Dedifferentiated amniotic fluid mesenchymal stem cell (primary cell): ENCODE results near the gene PPP2R2D.

Experiments
- DNase-seq: peaks from one replicate; pipeline ENCODE4 v3.0.0-alpha.2; 2016; ENCODE audit errors: extremely low spot score

Gene PPP2R2D

DNA sequence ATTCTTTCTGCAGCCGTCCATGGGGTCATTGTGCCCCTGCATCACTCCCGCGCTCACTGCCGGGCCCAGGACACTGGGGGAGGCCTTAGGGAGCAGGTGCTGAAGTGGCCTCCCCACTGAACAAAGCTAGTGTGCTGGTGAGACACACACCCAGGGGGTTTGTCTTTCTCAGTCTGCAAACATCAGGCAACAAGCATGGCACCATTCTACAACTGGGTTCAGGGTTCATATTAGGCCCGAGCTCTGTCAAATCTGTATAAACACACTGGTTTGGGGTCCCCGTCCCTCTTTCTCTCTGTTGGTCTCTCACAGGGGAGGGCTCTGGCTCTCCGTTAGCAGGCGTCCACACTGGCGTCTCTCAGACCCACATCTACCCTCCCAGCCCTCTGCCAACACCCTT is 11.1 kb upstream of the PPP2R2D start:
- no peak for DNase-seq

DNA sequence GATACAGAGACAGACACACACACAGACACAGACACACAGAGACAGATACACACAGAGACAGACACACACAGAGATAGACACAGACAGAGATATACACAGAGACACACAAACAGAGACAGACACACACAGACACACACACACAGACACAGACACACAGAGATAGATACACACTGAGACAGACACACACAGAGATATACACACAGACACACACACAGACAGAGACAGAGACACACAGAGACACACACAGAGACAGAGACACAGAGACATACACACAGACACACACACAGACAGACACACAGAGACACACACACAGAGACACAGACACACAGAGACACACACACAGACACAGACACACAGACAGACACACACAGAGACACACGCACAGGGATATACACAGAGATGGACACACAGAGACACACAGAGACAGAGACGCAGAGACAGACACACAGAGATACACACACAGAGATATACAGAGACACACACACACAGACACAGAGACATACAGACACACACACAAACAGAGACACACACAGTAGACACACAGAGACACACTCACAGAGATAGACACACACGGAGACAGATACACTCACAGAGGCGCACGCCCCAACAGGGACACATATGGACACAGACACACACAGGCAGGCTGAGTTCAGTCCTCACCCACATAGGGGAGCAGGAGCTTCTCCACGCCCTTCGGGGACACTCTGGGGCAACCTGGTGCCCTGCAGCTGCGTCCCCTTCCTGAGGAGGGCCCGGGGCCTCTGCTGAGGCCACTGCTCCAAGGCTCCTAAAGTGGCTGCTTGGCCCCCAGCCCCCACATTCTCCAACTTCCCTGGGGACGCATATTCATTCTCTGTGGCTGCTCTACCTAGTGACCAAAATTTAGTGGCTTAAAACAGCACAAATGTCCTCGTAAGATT is 10.3 kb upstream of the PPP2R2D start:
- DNase-seq, result no peak

DNA sequence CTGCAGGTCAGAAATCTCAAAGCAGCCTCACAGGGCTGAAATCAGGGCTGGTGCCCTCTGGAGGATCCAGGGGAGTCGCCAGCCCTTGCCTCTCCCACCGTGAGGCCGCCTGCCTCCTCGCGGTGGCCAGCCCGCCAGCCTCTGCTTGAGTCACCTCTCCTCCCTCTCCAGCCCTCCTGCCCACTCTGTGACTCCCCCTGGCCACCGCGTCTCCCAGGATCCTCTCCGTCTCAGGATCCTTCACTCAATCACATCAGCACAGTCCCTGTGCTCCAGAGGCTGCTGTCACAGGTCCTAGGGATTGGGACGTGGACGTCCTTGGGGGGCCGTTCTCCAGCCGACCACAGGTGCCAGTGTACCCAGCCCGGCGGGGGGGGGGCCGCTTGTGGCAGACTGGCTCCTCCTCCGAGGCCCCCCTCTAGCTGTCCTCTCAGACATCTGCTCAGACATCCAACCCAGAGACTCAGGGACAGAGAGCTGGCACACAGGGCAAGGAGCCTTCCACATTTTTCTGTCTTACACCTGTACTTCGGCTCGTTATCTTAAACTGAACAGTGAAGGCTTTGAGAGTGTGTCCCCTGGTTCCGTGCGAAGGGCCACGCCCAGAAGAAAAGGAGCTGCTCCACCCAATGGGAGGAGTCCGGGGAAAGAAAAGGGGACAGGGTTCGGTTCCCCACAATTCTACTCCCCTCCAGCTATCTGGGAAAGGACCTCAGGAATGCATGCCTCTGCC is 9.4 kb upstream of the PPP2R2D start:
- no peak for DNase-seq

DNA sequence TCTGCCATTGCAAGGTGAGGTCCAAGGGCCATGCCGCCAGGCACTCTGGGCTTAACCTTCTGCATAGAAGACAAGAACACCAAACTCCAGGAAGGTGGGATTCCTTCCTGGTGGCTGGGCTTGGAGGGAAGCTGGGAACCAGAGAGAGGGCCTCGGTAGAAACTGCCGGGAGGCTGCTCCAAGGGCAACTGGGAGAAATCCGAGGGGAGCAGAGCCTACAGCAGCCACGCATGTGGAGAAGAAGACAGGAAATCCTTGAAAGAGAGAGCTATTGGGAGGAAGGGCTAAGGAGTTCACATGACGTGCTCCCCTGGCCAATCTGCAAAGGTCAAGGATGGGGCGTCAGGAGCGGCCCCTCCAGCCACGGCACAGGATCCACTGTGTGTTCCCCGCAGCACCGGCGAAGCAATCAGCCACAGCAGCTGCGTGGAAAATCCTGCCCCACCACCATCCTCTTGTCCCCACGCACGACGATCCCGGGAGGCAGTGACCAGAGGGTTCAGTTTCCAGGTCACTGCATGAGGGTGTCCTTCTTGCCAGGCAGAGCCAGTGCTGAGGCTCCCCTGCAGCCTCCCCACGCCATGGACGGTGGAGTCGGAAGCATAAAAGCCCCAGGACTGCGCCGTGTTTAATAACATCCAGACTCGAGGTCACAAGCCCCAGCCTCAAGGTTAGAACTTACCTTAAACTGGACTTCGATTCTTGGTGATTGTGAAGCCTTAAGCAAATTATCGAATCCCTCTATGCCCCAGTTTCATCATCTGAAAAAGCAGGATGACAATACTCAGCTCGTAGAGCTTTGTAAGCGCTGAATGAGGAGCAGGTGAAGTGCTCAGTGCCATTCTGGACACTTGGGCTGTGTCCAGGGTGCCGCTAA is 8.6 kb upstream of the PPP2R2D start:
- no peak for DNase-seq

DNA sequence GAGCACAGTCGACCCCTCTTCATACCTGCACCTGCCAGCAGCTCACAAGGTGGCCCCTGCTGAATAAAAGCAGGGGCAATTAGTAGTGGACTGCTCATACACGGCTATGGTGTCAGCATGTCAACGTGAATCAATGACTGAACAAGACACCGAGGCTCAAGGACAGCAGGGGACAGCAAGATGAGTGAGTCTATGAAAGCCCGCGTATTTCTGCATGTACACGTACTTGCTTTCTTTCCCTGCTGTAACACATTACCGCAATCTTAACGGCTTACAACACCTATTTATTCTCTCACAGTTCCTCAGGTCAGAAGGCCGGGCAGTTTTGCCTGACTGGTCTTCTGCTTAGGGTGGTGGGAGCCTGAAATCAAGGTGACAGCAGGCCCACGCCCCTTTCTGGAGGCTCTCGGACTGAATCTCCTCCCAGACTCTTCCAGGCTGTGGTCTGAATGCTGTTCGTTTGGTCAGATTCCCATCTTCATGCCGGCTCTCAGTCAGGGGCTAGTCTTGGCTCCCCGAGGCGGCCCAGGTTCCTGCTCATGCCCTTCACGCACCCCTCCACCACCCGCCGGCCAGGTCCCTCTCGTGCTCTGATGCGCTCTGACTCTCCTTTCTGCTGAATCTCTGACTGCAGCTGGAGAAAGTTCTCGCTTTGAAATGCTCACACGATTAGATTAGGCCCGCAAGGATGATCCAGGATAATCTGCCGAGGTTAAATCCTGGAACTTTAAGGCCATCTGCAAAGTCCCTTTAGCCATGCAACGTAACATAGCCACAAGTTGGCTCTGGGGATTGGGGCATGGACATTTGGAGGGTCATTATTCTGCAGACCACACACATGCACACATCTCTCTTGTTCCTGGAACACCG is 7.8 kb upstream of the PPP2R2D start:
- DNase-seq, result no peak

DNA sequence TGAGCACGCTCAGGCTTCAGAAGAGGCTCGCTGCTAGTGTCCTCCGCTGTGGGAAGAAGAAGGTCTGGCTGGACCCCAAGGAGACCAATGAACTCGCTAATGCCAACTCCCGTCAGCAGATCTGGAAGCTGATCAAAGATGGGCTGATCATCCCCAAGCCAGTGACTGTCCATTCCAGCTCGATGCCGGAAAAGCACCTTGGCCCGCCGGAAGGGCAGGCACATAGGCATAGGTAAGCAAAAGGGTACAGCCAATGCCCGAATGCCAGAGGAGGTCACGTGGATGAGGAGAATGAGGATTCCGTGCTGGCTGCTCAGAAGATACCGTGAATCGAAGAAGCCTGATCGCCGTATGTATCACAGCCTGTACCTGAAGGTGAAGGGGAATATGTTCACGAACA is 5.7 kb upstream of the PPP2R2D start:
- DNase-seq, result no peak

DNA sequence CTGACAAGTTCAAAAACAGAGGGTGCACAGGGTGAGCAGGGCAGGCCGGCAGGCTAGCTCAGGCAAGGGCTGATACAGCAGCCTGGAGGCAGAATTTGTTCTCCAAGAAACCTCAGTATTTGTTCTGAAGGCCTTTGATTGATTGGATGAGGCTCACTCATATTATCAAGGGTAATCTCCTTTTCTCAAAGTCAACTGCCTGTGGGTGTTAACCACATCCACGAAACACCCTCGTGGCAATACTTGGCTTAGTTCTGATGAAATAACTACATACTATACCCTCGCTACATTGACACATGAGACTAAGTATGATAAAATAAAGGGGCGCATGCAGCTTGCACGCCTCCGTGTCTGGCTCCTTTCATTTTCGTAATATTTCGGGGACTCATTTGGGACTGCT is 4.4 kb upstream of the PPP2R2D start:
- DNase-seq, result no peak

DNA sequence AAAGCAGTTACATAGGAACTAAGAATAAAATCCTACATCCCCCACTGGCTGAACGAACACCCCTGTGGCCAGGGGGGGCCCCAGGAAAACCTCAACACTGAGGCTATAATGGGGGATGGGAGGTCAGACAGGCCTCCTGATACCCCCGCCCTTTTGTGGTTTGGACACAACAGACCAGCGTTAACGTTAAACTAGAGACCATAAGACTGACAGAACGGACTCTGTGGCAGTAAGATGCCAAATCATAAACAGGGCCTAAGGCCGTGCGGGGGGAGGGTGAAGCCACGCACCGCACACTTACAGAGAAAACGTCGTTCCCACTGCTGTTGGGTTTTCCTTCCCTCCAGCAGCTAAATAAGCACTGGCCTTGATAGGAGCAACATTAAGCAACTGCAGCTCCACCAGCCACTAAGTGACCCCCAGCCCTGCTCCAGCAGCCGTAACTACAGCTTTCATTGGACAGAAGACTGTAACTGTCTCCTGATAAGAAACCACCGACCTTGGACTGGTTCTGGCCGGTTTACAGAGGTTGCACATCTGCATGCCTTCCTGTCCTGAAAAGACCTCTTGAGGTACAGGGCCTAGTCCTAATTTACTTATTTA is 3.4 kb upstream of the PPP2R2D start:
- no peak for DNase-seq

DNA sequence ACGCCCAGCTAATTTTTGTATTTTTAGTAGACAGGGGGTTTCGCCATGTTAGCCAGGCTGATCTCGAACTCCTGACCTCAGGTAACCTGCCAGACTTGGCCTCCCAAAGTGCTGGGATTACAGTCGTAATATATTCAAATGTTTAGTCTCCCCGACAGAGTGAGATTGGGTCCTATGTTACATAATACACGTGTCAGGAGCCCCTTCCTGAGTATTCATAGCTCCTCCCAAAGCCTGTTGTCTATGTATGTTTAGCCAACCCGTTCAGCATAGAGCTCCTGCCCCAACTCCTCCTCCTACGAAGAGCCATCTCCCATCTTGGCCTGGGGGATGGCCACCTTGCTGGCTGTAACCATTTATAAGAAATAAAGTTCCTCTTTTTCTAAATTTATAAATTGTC is 2.7 kb upstream of the PPP2R2D start:
- DNase-seq, result no peak

DNA sequence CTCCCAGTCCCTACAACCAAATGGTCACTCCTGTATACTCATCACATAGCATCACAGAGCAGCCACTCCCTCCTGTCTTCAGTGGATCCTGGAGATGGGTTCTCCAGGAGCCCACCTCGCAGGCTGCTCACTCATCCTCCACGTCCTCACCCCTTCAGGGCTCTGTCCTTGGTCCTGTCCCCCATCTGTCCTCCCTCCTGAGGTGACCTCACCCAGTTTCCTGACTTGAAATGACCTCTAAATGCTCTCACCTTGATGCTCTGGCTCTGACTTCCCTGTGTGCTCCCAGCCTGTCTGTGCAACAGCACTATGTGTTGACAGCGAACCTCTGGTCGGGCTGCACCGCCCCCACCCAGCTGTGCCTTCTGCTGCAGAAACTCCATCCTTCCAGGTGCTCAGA is 2.1 kb upstream of the PPP2R2D start:
- no peak for DNase-seq

DNA sequence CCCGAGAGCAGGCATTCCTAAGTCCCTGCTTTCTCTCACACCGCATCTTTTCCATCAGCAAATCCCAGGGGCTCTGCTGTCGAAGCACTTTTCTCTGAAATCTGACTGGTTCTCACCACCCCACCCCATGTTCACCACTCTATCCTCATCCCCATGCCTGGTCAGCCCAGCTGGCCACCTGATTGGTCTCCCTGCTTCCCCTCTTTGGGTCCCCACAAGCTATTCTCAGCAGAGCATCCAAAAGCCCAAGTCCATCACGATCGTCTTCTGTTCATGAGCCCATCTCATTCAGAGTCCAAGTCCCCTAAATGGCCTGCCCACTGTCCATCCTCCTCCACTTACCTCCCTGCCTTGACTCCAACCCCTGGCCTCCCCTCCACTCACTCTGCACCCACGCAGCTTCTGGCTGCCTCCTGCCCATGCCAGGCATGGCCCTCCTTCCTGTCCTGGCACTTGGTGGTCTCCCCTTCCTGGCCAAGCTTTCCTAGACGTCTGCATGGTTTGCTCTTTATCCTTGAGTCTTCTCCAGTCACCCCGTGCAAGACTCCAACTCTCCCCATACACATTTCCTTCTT is 1.6 kb upstream of the PPP2R2D start:
- DNase-seq, result no peak

DNA sequence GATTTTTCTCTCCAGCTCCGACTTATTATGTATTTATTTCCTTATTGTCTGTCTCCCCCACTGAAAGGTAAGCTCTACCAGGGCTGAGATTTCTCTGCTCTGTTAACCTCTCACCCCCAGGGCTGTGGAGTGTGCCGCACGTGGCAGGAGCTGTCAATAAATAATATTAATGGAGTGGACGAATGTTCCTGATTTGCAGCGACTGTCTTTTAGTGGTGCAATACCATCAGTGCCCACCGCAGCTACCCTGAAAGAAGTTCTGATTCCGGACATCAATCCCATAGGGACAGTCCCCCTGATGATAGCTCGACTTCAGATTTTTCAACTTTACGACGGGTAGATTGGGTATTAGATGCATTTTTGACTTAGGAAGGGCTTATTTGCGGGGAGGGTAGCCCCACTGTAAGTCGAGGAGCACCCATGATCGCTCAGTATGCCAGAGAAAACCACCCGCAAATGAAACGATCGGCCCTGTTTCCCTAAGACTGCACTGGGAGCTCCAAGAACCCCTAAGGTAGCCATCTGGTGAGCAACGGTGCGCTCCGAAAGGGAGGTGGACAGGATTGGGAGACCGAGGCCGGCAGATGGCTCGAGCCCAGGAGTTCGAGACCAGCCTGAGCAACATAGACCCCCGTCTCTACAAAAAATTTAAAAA is 986 bp upstream of the PPP2R2D start:
- DNase-seq, result no peak

DNA sequence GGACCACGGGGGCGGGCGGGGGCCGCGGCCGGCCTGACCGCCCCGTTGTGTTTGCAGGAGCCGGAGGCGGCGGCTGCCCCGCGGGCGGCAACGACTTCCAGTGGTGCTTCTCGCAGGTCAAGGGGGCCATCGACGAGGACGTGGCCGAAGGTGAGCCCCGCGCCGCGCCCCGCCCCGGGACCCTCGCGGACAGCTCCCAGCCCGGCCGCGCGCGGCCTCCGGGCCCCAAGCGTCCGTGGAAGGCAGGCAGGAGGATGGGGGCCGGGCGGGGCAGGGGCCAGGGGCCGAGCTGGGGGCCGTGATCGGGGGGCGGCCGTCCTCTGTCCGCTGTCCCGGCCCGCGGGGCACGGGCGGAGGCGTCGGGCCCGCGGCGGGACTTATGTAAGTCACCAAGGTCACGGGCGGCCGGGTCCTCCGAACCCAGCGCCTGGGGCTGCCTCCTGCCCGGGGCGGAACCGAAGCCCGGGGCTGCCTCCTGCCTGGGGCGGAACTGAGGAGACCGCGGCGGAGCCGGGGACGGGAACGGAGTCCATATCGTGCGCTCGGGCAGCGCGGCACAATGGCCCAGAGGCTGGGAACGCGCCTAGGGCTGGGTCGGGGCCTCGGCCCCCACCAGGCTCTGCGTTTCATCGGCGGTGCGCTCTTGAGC is 497 bp downstream of the PPP2R2D start:
- DNase-seq, result no peak

DNA sequence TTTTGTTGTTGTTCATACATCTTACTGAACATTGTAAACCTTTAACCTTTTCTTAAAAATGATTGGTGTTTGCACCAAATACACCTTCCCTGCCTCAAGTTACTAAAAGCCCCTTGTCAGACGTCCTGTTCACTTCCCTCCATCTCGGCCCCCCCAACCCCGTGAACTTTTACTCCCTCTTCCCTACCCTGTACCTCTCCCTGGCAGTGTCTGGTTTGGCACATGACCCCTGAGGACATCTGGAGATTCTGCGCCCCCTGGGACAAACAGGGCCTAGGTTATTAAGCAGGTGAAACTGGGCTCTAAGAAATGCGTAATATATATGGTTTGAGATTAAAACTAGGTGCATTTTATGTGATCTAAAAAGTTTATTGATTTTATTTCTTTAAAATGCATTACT is 1.4 kb downstream of the PPP2R2D start:
- no peak for DNase-seq

DNA sequence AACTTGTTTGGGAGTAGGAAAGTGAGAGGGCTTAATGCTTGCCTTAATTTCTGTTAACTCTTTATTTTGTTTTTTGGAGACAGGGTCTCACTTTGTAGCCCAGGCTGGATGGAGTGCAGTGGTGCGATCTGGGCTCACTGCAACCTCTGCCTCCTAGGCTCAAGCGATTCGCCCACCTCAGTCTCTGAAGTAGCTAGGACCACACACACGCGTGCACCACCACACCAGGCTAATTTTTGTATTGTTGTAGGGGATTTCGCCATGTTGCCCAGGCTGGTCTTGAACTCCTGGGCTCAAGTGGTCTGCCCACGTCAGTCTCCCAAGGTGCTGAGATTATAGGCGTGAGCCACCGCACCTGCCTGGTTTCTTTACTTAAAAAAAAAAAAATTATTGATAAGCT is 1.9 kb downstream of the PPP2R2D start:
- no peak for DNase-seq

DNA sequence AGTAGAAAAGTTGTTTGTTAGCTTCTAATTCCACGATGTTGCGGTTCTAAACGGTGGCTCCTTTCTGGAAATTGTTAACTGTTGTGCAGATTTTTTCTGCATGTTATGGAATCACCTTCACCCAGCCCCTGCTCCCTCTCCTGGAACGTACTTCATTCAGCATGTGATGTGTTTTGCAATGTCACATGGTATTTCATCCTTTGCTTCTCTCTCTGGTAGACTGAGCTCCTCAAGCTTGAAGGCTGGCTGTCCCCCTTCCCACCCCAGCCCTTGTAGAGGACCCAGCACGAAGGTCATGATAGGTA is 4.4 kb downstream of the PPP2R2D start:
- no peak for DNase-seq

DNA sequence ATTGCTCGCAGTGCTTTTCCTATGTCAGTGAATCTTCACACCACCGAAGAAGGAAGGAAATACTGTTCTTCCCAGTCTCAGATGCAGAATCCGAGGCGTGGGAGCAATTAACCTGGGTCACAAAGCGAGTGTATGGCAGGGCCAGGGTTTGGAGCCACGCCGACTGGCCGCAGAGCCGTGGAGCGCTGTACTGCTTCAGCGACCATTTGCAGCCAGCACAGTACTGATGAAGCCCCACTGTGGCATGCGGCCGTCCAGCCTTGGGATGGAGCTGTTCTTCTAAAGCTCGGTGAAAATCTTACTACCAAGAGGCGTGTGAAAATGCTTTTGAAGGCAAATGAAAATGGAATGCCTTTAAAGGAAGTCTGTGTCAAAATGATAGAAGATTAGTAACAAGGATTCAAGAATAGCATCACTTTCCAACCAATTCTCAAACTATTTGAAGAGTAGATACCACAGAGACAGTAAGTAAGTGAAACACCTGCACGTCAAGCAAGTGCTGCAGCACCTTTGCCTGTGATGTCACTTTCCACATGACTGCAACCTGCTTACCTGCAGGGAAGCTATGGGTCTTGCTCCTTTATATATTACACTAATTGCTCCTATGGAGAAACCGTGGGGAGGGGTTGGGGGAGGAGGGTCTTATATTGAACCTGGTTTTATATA is 4.9 kb downstream of the PPP2R2D start:
- DNase-seq, result no peak

DNA sequence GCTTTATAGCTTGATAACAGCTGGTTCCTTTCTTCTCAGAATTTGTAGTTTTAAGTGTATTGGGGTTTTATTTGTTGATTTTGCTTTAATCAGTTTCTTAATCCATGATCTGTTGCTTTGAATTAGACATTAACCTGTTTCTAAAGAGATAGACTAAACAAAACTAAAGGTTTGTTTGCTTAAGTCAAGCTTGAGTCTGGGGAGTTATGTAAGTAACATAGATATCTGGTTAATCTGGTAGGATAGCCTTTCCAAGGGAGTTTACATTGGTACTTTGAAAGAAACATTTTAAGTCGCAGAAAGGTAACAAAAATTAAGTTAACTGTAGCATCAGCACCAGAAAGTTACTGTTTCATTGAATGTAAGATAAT is 5.4 kb downstream of the PPP2R2D start:
- DNase-seq, result no peak

DNA sequence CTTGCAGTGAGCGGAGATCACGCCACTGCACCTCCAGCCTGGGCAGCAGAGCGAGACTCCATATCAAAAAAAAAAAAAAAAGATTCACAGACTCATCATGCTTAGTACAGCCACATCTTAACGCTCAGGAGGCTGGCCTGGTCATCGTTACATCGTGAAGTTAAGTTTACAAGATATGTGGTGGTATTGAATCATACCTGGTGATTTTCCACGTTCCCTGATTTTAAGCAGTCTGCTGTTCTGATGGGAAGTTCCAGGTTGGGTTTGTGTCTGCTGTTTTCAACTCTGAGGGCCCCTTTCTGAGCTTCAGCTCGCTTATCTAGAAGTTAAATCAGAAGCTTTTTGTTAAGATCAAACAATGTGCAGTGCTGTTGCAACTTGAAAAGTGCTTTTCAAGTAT is 6.9 kb downstream of the PPP2R2D start:
- DNase-seq, result no peak
